ENCODE measurements around the gene C2CD3. TPM values are rescaled to one million over a fixed set of nuclear protein-coding genes. Genes with fewer than 3 reads are reported as not detected.

C2CD3 gene
- total and polyA plus RNA-seq, 9 of the 15 experiments (the other 6 are each of a cell fraction or from before 2014, with no cell fraction given): 4.4 to 20.2 (median 15.4) TPM

- TF ChIP-seq, protein P1, sequence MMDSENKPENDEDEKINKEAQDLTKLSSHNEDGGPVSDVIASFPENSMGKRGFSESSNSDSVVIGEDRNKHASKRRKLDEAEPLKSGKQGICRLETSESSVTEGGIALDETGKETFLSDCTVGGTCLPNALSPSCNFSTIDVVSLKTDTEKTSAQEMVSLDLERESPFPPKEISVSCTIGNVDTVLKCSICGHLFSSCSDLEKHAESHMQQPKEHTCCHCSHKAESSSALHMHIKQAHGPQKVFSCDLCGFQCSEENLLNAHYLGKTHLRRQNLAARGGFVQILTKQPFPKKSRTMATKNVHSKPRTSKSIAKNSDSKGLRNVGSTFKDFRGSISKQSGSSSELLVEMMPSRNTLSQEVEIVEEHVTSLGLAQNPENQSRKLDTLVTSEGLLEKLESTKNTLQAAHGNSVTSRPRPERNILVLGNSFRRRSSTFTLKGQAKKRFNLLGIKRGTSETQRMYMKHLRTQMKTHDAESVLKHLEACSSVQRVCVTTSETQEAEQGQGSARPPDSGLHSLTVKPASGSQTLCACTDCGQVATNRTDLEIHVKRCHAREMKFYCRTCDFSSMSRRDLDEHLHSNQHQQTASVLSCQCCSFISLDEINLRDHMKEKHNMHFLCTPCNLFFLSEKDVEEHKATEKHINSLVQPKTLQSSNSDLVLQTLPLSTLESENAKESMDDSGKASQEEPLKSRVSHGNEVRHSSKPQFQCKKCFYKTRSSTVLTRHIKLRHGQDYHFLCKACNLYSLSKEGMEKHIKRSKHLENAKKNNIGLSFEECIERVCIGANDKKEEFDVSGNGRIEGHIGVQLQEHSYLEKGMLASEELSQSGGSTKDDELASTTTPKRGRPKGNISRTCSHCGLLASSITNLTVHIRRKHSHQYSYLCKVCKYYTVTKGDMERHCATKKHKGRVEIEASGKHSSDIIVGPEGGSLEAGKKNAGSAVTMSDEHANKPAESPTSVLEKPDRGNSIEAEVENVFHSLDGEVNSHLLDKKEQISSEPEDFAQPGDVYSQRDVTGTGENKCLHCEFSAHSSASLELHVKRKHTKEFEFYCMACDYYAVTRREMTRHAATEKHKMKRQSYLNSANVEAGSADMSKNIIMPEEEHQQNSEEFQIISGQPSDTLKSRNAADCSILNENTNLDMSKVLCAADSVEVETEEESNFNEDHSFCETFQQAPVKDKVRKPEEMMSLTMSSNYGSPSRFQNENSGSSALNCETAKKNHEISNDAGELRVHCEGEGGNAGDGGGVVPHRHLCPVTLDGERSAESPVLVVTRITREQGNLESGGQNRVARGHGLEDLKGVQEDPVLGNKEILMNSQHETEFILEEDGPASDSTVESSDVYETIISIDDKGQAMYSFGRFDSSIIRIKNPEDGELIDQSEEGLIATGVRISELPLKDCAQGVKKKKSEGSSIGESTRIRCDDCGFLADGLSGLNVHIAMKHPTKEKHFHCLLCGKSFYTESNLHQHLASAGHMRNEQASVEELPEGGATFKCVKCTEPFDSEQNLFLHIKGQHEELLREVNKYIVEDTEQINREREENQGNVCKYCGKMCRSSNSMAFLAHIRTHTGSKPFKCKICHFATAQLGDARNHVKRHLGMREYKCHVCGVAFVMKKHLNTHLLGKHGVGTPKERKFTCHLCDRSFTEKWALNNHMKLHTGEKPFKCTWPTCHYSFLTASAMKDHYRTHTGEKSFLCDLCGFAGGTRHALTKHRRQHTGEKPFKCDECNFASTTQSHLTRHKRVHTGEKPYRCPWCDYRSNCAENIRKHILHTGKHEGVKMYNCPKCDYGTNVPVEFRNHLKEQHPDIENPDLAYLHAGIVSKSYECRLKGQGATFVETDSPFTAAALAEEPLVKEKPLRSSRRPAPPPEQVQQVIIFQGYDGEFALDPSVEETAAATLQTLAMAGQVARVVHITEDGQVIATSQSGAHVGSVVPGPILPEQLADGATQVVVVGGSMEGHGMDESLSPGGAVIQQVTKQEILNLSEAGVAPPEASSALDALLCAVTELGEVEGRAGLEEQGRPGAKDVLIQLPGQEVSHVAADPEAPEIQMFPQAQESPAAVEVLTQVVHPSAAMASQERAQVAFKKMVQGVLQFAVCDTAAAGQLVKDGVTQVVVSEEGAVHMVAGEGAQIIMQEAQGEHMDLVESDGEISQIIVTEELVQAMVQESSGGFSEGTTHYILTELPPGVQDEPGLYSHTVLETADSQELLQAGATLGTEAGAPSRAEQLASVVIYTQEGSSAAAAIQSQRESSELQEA (IDR thresholded peaks at IDR 0.05; ENCODE audit: low read depth): no peak
- no peak for TF ChIP-seq GTF2F1 (IDR thresholded peaks at IDR 0.05; ENCODE audit: low read depth, low read length)
- peak; percentile 41 for TF ChIP-seq NEUROD1 (IDR thresholded peaks at IDR 0.05; ENCODE audit: borderline replicate concordance, low read depth, low read length, partially characterized antibody)
- TF ChIP-seq TAL1 (IDR thresholded peaks at IDR 0.05): peak; percentile 89
- TF ChIP-seq, protein P2, sequence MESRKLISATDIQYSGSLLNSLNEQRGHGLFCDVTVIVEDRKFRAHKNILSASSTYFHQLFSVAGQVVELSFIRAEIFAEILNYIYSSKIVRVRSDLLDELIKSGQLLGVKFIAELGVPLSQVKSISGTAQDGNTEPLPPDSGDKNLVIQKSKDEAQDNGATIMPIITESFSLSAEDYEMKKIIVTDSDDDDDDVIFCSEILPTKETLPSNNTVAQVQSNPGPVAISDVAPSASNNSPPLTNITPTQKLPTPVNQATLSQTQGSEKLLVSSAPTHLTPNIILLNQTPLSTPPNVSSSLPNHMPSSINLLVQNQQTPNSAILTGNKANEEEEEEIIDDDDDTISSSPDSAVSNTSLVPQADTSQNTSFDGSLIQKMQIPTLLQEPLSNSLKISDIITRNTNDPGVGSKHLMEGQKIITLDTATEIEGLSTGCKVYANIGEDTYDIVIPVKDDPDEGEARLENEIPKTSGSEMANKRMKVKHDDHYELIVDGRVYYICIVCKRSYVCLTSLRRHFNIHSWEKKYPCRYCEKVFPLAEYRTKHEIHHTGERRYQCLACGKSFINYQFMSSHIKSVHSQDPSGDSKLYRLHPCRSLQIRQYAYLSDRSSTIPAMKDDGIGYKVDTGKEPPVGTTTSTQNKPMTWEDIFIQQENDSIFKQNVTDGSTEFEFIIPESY (CRISPR knock-in tag; IDR thresholded peaks at IDR 0.05): no peak
- TF ChIP-seq, protein P3, sequence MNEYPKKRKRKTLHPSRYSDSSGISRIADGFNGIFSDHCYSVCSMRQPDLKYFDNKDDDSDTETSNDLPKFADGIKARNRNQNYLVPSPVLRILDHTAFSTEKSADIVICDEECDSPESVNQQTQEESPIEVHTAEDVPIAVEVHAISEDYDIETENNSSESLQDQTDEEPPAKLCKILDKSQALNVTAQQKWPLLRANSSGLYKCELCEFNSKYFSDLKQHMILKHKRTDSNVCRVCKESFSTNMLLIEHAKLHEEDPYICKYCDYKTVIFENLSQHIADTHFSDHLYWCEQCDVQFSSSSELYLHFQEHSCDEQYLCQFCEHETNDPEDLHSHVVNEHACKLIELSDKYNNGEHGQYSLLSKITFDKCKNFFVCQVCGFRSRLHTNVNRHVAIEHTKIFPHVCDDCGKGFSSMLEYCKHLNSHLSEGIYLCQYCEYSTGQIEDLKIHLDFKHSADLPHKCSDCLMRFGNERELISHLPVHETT (CRISPR knock-in tag; conservative IDR thresholded peaks at IDR 0.05 in 1 of 2, IDR thresholded peaks at IDR 0.05 in 1 of 2): no peak
- TF ChIP-seq JUN (IDR thresholded peaks at IDR 0.05; ENCODE audit: borderline replicate concordance, low read depth, low read length): no peak
- TF ChIP-seq JUN (CRISPR knock-in tag; IDR thresholded peaks at IDR 0.05; ENCODE audit: borderline replicate concordance): no peak
- no peak for TF ChIP-seq GMEB1 (CRISPR knock-in tag; IDR thresholded peaks at IDR 0.05)
- TF ChIP-seq DDX20 (tag; IDR thresholded peaks at IDR 0.05; ENCODE audit: low read depth): no peak
- peak; percentile 94 to 96 for TF ChIP-seq KDM1A (IDR thresholded peaks at IDR 0.05)
- TF ChIP-seq ZNF507 (tag; conservative IDR thresholded peaks at IDR 0.05): no peak
- peak; percentile 71; the same call in 1 of the 2 replicates for TF ChIP-seq MECOM (CRISPR knock-in tag; IDR thresholded peaks at IDR 0.05)
Observed at GRCh38 chr11:74070723-74071492, 99.9 kb downstream of the C2CD3 start (continued).
